ENCODE results near the gene ASAP3. TPM values are rescaled to one million over a fixed set of nuclear protein-coding genes. Genes with fewer than 3 reads are reported as not detected.

The ASAP3 gene
- total and polyA plus RNA-seq, 4 donors: 8.3 to 25.9 (median 16.7) TPM

- 85% methylated on average over 9 of the region's 9 CpGs for WGBS
These were observed 94.1 kb downstream of the ASAP3 start for GRCh38 chr1:23389837-23390321.

GRCh38 chr1:23387494-23387893, 96.5 kb downstream of the ASAP3 start:
- peaks cover 1 to 28% (median 21%) of the 10 kb centered on the region in 4 donors for H3K36me3 ChIP-seq (ENCODE audit: control insufficient read depth in 4 of 4, insufficient read depth in 3 of 4, low read depth in 1 of 4, low read length in 3 of 4)
- H3K27ac ChIP-seq (ENCODE audit: low read depth in 1 of 2, low read length in 2 of 2): no peak overlapping the region
- no peaks in the 10 kb centered on the region for H3K9me3 ChIP-seq (ENCODE audit: control insufficient read depth in 4 of 4, low read length in 3 of 4)
- H3K9ac ChIP-seq (ENCODE audit: low read depth in 1 of 2, low read length in 2 of 2): no peak overlapping the region
- no peak for DNase-seq (ENCODE audit: low spot score)
- H3K27me3 ChIP-seq (ENCODE audit: control insufficient read depth in 4 of 4, insufficient read depth in 4 of 4, low read length in 3 of 4): no peaks in the 10 kb centered on the region
- no peak overlapping the region for H3K4me3 ChIP-seq (ENCODE audit: low read depth in 1 of 3, low read length in 3 of 3)
- WGBS: 94% methylated on average over 8 of the region's 8 CpGs
- peaks cover 0 to 3% (median 0%) of the 10 kb centered on the region in 4 donors for H3K4me1 ChIP-seq (ENCODE audit: control insufficient read depth in 4 of 4, insufficient read depth in 4 of 4, low read length in 3 of 4)
- TF ChIP-seq YY1 (IDR thresholded peaks at IDR 0.05): no peak
- TF ChIP-seq HNF4A (conservative IDR thresholded peaks at IDR 0.05): no peak
- TF ChIP-seq CTCF (IDR thresholded peaks at IDR 0.05; ENCODE audit: low read depth, low read length, missing input control): no peak
- no peak for TF ChIP-seq FOXA2 (IDR thresholded peaks at IDR 0.05)
- no peak for TF ChIP-seq GABPA (IDR thresholded peaks at IDR 0.05 in 1 of 2, conservative IDR thresholded peaks at IDR 0.05 in 1 of 2)
- no peak for TF ChIP-seq EGR1 (IDR thresholded peaks at IDR 0.05; ENCODE audit: low read depth in 2 of 2)
- TF ChIP-seq ZBTB33 (IDR thresholded peaks at IDR 0.05): no peak

More at GRCh38 chr1:23389837-23390321, 94.1 kb downstream of the ASAP3 start:
- no peak for DNase-seq (ENCODE audit: low spot score)
- Histone ChIP-seq H3K4me1 (ENCODE audit: control insufficient read depth in 4 of 4, insufficient read depth in 4 of 4, low read length in 3 of 4) (peaks cover 0 to 4% (median 0%) of the 10 kb centered on the region in 4 donors), H3K27me3 (ENCODE audit: control insufficient read depth in 4 of 4, insufficient read depth in 4 of 4, low read length in 3 of 4) (no peaks in the 10 kb centered on the region), H3K4me3 (ENCODE audit: low read depth in 1 of 3, low read length in 3 of 3) (no peak overlapping the region), H3K9me3 (ENCODE audit: control insufficient read depth in 4 of 4, low read length in 3 of 4) (no peaks in the 10 kb centered on the region), H3K27ac (ENCODE audit: low read depth in 1 of 2, low read length in 2 of 2) (no peak overlapping the region), H3K9ac (ENCODE audit: low read depth in 1 of 2, low read length in 2 of 2) (no peak overlapping the region), H3K36me3 (ENCODE audit: control insufficient read depth in 4 of 4, insufficient read depth in 3 of 4, low read depth in 1 of 4, low read length in 3 of 4) (peaks cover 0 to 21% (median 11%) of the 10 kb centered on the region in 4 donors)
- no peak for TF ChIP-seq RXRA (IDR thresholded peaks at IDR 0.05)
- TF ChIP-seq FOXA1 (IDR thresholded peaks at IDR 0.05): no peak
- TF ChIP-seq FOXA2 (IDR thresholded peaks at IDR 0.05): no peak
- no peak for TF ChIP-seq HNF4A (conservative IDR thresholded peaks at IDR 0.05)
- no peak for TF ChIP-seq SP1 (IDR thresholded peaks at IDR 0.05)
- TF ChIP-seq GABPA (IDR thresholded peaks at IDR 0.05 in 1 of 2, conservative IDR thresholded peaks at IDR 0.05 in 1 of 2): no peak
- no peak for TF ChIP-seq YY1 (IDR thresholded peaks at IDR 0.05)
- no peak for TF ChIP-seq RAD21 (IDR thresholded peaks at IDR 0.05)
- TF ChIP-seq CTCF (IDR thresholded peaks at IDR 0.05; ENCODE audit: low read depth, low read length, missing input control): no peak
- TF ChIP-seq REST (IDR thresholded peaks at IDR 0.05): no peak
- TF ChIP-seq MAX (IDR thresholded peaks at IDR 0.05): no peak
- no peak for TF ChIP-seq ATF3 (IDR thresholded peaks at IDR 0.05)
